GM13977 (cell line): ENCODE data around the gene SLC6A13.

Experiments
- DNase-seq: peaks from one replicate; pipeline ENCODE4 v3.0.0; 2012; ENCODE audit warnings: low spot score
- in situ Hi-C: fragments of 300-500 bp; cut with MboI; formaldehyde crosslinking; loops from one replicate; pipeline ENCODE4 v1.12.0; 2022; ENCODE audit warnings: low sequenced_read_pairs, low pct_unique_long_range_greater_than_20kb, mixed read lengths, inconsistent platforms; ENCODE audit not compliant: unreplicated experiment
- TF ChIP-seq, protein P1 (sequence below): IDR thresholded peaks from 2 replicates; pipeline ENCODE4 v1.5.1; 2012; ENCODE audit warnings: mild to moderate bottlenecking, control low read depth; ENCODE audit not compliant: insufficient read depth; ENCODE audit errors: extremely low read depth, missing control alignments

The SLC6A13 gene

DNA sequence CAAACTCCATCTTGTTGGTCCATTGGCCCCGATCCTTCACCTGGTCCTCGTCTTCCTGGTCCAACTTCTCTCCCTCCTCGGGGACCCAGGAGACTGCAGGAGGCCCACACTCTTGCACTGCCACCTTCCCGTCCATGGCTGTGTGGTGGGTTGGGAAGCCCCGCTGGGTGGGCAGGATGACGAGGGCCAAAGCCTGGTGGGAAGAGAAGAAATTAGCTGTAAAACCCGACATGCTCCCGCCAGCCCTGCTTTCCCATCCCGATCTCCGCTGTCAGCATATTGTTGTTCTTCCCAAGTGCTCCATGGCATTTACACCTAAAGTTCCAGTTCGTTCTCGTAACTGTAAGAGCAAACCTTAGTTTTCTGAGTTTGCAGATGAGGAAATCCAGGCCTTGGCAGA is 52.8 kb downstream of the SLC6A13 start:
- TF ChIP-seq, protein P1, sequence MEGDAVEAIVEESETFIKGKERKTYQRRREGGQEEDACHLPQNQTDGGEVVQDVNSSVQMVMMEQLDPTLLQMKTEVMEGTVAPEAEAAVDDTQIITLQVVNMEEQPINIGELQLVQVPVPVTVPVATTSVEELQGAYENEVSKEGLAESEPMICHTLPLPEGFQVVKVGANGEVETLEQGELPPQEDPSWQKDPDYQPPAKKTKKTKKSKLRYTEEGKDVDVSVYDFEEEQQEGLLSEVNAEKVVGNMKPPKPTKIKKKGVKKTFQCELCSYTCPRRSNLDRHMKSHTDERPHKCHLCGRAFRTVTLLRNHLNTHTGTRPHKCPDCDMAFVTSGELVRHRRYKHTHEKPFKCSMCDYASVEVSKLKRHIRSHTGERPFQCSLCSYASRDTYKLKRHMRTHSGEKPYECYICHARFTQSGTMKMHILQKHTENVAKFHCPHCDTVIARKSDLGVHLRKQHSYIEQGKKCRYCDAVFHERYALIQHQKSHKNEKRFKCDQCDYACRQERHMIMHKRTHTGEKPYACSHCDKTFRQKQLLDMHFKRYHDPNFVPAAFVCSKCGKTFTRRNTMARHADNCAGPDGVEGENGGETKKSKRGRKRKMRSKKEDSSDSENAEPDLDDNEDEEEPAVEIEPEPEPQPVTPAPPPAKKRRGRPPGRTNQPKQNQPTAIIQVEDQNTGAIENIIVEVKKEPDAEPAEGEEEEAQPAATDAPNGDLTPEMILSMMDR, result no peak
- DNase-seq, result no peak
- in situ Hi-C loops, result no loop called here

DNA sequence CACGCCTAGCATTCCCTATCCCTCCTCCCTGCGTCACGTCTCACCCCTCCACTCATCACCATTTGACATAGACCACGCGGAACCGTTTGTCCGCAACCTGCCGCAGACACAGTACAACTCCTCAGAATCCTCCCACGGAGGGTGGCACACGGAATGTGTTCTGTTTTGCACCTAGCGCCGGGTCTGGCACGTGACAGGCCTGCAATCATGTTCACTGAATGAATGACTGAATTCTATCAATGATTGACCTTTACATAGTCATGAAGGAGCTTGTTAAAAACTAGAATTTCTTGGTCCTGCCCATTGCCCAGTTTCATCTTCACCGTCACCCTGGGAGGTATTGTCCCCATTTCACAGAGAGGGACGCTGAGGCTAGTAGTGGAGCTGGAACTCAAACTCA is 53.4 kb downstream of the SLC6A13 start:
- TF ChIP-seq, protein P1, result no peak
- in situ Hi-C loops, result no loop called here
- no peak for DNase-seq

DNA sequence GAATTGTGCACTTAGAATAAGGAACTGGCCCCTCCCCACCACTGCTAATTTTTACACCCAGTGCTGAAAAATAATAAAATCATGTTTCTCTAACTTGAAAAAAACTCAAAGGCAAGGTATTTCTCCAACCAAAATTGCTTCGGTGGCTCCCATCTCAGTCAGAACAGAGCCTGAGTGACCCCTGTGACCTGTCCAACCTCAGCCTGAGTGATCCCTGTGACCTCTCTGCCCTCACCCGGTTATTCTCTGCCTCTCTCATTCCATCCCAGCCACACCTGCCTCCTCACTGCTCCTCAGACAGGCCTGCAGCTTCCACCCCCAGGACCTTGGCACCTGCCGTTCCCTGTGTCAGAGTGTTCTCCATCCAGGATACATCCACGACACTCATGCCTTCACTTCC is 53.8 kb downstream of the SLC6A13 start:
- DNase-seq, result no peak
- in situ Hi-C loops, result no loop called here
- TF ChIP-seq, protein P1, result no peak

DNA sequence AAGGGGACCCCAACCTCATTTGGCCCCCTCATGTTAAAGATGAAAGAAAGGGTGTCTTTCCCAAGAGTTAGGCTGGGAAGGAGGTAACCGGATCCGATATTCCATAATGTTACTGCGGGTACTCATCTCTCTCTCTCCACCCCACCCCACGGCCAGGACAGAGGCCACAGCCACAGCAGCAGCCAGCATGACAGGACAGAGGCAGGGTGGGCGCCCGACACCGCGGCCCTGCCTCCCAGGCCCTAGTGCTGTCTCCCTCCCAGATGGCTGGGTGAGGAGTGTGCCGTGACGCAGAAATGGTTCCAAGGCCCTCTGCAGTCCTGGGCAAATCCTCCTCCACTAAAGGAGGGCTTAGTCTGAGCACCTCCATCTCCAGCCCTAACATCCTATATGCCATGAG is 54.8 kb downstream of the SLC6A13 start:
- in situ Hi-C loops, result no loop called here
- no peak for DNase-seq
- TF ChIP-seq, protein P1, result no peak

DNA sequence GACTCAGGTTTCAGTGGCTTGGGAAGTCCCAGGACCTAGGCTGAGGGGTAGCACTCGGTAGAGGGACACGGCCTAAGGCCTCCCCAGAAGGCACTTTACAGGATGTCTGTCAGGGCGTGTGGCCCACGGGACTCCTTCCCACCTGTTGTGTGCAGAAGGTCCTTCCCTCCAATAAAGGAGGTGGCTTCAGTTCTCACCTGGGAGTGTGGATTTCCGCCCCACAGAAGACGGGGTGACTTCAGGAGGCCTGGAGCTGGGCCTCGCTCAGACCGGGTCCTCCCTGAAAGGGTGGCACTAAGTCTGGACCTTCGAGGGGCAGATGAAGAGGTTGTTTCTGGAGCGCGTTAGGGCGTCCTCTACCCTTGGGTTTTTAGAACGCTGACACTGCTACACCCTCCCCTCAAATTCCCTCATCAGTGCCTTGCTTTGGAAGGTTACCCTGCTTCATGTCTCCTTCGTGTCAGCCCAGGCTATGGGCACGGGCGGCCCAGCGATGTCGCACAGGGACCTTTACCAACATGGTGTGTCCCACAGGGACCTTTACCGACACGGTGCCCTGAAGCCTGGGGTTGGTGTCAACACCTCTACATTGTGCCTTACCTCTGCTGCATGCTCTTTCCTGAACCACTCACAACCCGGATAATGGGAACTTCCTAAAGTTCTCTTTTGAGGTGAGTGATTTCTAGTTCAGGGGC is 55.7 kb downstream of the SLC6A13 start:
- in situ Hi-C loops, result no loop called here
- TF ChIP-seq, protein P1, result no peak
- no peak for DNase-seq

DNA sequence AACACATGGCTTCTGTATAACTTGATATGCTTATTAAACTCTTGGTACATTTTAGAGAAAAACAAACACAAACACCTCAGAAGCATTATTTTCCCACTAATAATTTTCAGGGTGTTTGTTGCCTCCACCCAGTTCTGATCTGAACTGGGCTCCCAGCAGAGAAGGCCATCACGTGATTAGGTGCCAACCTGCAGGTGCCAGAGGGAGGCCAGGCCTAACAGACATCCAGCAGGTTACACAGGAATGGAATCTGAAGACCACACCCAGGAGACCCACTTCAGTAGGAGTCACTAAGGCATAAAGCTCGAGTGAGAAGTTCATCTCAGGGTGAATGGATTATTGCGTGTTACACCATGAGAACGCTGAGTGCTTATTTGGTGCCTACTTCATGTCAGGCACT is 57.6 kb downstream of the SLC6A13 start:
- TF ChIP-seq, protein P1, result no peak
- DNase-seq, result no peak
- in situ Hi-C loops, result no loop called here

DNA sequence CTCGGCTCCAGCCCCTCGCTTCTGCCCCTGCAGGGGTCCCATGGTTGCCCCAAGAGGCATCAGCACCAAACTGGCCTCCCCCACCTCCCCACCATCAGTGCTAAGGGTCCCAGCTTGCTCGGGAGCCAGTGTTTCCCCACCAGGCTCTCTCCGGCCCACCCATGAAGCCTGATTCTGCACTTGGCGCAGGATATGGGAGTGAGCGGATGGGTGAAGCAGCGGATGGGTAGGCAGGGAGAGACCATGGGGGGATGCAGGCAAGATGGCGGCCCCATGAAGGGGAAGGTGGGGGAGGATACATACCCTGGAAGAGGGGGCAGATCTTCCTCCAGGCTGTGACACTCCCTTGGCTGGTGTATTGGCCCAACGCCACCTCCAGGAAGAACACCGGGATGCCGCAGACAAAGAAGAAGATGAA is 58.4 kb downstream of the SLC6A13 start:
- no peak for DNase-seq
- in situ Hi-C loops, result no loop called here
- TF ChIP-seq, protein P1, result no peak
